Measurements from ENCODE around the gene SELP. TPM values are rescaled to one million over a fixed set of nuclear protein-coding genes. Genes with fewer than 3 reads are reported as not detected.

The SELP gene
- total RNA-seq, 1 experiment from 2014 or later = not detected

DNA sequence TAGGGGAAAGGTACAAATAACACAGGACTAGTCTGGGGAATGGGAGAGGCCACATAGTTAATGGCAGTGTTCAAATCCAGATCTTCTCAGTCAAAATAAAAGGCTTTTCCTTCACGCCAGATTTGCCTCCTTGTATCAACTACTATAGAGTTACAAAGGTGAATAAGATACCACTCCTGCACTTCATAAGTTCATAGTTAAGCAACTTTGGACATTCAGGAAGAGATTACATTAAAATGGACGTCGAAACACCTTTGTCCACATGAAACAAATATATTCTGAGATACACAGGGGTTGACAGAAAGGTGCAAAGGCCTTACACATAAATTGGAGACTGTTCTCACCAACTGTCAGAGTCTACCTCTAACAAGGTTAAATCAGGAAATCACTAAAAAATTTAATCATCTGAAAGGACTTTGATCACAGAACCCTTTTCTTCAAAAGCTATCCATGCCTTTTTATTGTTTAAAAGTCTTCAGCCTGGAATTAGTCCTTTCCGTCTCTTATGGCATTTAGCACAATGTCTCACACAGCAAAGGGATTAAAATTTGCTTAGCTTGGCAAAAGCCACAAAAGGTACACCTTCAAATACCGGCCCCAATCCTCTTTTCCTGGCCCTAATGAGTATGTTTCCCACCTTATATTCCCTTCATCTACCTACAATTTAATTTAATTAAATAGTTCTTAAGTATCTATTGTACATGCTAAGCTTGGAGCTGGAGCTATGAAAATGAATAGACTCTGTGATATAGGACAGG is 51.8 kb downstream of the SELP start:
- DNase-seq (ENCODE audit: extremely low read depth, low read depth) = no peak

DNA sequence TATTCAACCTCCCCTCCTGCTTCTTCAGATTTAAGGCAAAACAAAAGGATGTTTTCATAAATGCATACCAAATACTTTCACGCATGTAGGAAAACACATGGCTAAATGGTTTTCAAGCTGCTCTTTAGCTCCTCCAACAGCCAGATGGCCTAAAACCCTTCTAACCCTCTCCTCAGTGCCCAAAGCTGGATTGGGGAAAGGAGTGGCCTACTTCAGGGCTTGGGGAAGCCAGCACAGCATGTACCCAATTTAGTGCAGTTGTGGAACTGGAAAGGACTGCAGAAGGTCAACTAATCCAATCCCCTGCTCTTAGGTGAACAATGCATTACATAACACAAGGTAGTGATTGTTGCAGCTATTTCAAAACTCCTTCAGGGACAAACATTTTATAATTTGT is 53.0 kb downstream of the SELP start:
- DNase-seq (ENCODE audit: extremely low read depth, low read depth) = no peak

DNA sequence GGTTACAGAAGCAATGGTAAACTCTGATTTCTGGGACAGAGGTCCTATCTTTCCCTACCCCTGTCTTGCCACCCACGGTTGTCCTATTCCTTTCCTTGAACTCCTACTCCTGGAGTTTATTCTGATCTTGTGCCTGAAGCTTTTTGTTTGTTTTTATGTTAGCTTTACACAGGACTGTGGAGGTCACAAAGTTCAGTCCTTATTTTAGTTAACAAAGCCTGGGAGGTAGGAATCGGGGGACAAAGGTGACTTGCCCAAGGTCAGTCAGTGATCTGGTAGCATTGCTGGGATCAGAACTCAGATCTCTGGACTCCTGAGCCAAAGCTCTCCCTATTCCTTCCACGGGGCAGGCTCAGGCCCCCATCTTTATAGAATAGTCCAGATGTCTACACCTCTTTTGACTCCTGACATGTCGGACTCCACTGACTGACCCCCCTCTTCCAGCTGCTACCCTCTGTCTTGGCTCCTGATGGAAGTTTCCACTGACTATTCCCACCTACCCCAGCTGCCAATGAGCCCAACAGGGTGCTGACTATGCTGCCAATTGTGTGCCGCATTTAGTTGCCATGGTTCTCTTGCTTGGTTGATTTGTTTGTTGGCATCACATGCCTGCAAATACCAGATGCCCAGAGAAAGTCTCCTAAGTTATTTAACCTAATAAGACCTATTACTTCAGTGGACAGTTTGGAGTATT is 53.5 kb downstream of the SELP start:
- DNase-seq (ENCODE audit: extremely low read depth, low read depth) = no peak

DNA sequence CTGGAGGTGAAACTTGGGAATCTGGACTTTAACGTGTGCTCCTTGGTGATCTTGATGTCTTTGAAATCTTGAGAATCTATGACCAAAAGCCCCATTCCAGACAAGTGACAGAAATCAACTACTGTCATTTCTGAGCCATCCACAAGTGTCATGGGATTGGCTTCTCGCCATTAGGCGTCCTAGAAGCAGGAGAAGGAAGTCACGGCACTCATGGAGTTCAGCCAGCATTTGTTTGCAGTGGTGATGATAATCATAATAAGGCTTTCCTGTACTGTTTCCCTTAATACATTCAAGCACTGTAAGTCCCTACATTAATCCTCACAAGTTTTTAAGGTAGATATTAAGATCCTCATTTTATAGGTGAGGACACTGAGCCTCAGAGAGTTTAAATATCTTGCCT is 55.6 kb downstream of the SELP start:
- DNase-seq (ENCODE audit: extremely low read depth, low read depth) = no peak

DNA sequence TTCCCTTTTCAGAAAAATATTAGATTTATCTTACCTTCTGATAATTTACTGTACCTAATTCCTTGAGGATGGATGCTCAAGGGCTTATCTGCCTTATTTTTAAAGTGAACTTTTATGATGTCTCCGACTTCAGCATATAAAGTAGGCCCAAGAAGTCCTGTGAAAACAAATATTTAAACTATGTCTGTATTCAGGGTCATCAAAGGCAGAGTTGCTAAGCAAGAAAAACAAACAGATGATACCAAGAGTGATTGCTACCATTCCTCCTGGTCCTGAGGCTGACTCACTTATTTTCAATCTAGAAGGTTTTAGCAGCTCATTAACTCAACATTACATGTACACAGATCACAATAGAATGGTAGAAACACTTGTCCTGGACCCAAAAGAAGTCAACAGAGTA is 57.7 kb downstream of the SELP start:
- DNase-seq (ENCODE audit: extremely low read depth, low read depth) = no peak

DNA sequence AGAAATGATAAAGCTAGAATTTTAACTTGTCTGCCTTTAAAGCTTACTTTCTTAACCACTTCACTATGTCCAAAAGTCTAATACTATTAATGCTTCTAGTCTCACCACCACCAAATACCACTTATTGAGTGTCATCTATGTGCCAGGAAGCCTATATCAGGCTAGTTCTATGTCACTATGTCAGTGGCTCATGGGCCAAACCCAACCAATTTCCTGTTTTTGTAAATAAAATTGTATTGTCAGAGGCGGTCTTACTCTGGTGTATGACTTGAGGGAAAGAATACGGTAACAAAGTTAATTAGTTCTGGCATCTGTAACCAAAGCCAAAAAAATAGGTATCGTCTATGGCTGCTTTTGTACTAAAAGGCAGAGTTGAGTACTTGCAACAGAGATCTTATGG is 58.5 kb downstream of the SELP start:
- no peak for DNase-seq (ENCODE audit: extremely low read depth, low read depth)

DNA sequence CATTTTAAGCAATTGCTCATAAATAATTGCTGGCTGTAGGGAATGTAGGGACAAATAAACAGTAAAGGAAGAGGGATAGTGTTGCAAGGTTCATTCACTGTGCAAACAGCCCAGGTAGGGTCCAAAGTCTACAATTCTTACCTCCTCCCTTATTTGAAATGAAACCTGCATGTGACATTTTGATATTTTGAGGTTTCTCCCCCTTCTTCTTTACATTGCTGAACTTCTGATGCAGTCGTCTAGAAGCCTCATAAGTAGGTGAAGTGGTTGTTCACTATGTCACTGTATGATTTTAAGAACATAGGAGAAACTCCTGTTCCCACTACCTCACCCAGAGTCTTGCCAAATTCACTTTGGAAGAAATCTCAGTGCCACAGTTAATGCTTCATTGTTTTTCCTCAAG is 59.8 kb downstream of the SELP start:
- no peak for DNase-seq (ENCODE audit: extremely low read depth, low read depth)

DNA sequence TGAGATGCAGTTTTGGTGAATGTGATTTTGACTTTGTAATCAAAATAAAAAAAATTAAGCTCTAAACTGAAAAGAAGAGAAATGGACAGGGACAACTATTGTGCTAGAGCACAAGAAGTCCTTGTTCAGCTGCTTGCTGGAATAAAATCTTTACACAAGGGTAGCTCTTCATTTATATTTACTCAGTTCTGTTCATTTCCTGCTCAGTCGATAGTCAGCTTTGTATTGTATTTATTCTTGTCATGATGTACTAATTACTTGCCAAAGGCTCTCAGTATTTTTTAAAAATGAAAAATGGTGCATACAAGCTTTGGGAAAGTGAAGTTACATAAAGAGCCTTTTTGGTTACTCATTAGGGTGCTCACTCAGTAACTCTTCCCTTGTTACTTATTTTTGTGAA is 61.4 kb downstream of the SELP start:
- no peak for DNase-seq (ENCODE audit: extremely low read depth, low read depth)

DNA sequence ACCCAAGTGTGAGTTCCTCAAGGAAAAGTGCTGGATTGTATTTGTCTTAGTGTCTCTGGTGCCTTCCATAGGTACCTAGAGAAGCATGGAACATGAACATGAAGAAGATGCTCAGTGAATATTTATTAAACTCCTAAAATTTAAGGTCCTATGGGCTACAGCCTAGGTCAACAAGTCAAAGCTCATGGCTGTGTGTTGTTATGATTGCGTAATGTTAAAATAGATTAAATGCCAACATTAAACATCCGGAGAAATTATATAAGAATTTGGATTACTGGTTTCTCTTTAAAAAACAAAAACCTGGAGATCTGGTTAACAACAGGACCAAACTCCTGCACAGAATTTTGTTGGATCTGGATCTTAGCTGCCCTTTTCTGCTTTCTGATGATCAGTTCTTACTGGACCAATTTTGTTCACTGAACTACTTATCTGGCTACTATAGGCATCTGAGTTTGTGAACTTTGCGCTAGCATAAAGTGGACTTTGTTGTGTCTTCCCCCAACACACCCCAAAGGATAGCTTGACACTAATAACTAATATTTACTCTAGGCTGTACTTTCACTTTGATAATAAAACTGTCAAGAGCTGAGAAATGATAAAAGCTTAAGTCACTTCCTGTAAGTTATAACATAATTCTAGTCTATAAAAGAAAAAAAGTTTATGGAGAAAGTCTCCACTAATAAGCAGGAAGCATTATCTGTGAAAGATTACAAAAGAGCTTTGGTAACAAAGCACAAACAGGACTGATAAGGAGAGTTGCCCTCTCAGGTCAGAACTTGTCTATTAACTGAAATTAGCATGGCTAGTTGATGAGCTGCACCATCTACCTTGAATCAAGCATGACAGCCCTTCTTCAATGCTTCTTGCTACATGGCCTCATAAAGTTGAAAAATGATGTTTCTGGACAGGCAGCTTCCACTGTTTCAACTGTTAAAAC is 64.3 kb downstream of the SELP start:
- DNase-seq (ENCODE audit: extremely low read depth, low read depth) = no peak

DNA sequence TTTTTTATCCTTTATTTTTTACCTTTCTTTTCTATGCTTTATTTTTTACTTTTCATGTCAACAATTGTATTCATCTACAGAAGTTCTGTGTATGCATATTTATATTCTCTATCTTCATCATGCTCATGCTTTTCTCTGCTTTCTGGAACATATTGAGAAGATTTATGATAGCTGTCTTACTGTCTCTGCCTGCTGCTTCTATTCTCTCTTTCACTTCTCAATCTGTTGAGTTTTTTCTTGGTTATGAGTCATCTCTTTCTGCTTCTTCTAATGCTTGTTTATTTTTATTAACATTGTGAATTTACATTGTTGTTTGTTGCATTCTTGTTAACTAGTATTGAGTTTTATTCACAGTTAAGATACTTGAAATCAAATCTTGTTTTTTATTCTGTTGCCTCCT is 66.3 kb downstream of the SELP start:
- DNase-seq (ENCODE audit: extremely low read depth, low read depth) = no peak

DNA sequence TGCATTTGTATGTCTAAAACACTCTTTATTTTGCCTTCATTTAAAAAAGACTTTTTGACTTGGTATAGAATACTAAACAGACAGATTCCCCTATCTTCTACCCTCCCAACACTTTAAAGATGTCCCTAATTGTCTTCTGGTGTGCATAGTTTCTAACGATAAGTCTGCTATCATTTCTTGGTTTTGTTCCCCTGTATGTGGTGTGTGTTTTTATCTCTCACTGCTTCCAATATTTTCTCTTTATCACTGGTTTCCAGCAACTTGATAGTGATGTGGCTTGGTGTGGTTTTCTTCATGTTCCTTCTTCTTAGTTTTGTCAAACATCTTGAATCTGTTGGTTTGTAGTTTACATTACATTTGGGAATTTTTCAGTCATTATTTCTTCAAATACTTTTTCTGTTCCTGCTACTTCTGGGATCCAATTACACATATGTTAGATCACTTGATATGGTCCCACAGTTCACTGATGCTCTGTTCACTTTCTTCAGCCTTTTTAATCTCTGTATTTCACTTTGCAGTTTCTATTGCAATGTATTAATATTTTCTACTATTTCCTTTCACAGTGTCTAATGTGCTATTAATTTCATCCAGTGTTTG is 66.8 kb downstream of the SELP start:
- no peak for DNase-seq (ENCODE audit: extremely low read depth, low read depth)

DNA sequence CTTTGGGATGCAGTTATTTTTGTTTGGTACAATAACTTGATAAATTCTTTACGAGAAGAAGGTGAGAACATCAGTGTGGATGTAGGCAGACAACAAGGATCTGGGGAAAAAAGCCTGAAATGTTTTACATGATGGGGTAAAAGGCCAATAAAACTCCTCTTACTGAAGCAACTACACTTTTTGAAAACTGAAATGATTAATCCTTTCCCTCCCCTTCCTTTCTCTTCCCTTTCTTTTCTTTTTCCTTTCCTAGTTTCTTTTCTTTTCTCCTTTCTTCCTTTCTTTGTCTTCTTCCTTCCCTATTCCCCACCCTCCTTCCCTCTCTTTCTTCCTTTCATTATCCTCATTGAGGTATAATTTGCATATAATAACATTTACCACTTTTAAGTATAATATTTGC is 68.2 kb downstream of the SELP start:
- DNase-seq (ENCODE audit: extremely low read depth, low read depth) = no peak

DNA sequence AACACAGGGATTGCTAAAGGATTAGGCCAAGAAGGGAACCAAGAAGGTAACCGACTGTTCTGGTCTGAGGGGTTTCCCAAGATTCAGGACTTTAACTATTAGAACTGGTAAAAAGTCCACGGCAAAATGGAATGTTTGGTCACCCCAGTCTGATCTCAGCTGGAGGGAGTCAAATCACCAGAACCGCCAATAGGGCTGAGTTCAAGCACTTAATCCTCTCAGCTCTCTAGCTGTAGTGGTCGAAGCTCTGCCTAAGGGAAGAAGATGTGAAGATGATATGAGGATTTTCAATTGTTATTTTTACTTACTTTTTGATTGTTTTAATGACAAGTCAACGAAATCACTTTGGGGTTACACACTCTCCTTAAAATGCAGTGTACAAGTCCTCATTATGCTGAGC is 72.8 kb downstream of the SELP start:
- DNase-seq (ENCODE audit: extremely low read depth, low read depth) = no peak

DNA sequence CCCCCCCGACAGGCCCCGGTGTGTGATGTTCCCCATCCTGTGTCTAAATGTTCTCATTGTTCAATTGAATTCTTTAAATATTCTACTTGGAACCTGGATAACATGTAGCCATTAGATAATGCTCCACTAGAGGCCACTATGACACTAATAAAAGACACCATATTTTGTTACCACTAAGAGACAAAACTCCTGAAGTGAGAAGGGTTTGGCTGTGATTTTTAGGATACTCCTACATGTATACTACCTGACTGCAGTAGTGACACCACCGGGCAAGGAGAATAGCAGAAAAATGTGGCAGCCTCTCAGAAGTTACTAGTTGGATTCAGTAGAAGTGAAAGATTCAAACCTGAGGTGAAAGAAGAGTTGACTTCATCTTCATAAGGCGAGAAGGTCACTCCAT is 79.6 kb downstream of the SELP start:
- DNase-seq (ENCODE audit: extremely low read depth, low read depth) = peak; percentile 47

DNA sequence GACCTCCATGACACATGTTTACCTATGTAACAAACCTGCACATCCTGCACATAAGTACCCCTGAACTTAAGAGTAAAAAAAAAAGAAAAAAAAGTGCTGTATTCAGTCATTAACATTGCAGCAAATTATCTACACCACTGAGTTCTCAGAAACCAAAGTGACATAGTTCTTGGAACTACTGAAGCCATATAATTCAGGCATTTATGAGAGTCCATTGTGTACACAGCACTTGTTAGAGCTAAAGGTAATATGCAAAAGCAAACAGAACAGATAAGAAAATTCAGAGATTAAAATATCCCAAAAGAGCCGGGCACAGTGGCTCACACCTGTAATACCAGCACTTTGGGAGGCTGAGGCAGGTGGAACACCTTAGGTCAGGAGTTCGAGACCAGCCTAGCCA is 81.6 kb downstream of the SELP start:
- no peak for DNase-seq (ENCODE audit: extremely low read depth, low read depth)

DNA sequence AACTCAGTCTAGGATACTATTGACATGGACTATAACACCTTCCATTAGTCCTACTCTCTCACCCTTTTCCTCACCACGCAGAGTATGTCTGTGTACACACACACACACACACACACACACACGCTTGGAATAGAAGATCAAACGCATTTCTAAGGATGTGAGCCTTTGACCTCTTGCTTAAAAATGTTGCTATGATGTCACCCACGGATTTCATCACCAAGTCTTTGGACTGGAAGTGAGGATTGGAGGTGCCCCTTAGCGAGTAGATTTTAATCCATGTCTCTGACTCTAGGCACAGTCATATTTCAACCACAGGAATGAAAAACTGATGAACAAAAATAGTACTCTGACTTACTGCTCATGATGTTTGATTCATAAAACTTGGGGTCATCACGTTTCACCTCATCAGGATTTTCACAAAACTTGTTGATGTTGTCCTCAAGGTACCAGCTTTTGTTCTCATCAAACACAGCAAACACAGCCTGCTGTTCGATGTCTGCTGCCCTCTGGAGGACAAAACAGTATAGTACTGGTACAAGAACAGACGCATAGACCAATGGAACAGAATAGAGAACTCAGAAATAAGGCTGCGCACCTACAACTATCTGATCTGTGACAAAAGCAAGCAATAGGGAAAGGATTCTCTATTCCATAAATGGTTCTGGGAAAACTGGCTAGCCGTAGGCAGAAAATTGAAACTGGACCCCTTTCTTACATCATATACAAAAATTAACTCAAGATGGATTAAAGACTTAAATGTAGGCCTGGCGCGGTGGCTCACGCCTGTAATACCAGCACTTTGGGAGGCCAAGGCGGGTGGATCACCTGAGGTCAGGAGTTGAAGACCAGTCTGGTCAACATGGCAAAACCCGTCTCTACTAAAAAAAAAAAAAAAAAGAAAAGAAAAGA is 83.6 kb downstream of the SELP start:
- DNase-seq (ENCODE audit: extremely low read depth, low read depth) = peak; percentile 76

DNA sequence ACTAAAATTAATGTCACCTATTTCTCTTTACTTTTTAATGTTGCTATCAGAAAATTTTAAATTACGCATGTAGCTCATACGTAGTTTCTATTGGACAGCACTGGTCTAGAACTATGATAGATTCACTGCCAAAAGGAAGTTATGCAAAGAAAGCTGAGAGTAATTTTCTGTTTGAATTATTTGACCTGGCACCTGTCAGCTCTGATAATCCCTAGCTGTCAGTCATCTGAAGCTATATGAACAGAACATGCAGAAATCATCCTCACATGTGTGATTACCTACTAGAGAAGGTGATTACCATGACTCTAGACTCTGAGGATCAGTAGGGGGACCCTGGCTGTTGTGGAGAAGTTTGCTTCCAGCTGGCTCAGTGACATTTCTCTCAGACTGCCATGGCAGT is 84.5 kb downstream of the SELP start:
- no peak for DNase-seq (ENCODE audit: extremely low read depth, low read depth)

DNA sequence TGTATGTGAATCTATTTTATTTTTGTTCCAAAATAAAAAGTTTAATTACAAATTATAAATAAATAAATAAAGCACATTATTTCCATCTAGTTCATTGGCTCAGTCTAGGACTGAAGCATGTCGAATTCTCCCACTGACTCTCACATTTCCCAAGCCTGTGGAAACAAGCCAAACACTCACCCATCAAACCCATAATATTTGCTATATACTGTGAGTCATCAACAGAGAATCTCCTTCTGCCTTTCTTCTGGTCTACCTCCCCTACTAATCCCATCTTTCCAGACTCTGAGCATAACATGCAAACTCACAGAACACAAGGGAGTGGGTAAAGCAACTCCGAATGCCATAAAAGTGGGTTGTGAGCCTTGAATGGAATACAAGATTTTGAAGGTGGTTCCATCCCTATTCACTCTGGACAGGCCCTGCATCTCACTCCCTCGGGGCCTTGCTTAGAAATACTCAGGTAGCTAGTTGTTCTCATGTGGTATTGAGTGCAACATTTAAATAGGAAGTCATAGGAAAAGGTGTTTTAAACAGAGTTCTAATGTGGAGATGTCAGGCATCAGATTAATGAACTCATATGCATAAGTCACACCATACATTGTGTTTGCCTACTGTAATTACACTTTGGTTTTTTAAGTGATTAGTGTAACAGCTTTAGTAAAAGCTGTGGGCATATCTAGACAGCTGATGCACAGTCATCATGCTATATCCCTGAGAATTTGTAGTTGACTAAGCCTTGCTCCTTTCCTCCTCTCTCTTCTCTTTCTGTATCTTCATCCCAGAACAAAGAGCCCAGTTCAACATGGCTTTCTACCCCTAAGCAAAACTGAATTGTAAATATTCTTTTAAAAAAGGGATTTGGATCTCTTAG is 90.7 kb downstream of the SELP start:
- no peak for DNase-seq (ENCODE audit: extremely low read depth, low read depth)

All from NCI-H460 (cell line).